Measurements from ENCODE around the gene C10orf88. TPM values are rescaled to one million over a fixed set of nuclear protein-coding genes. Genes with fewer than 3 reads are reported as not detected.
"Not testable (repeated sequence)": the region's sequence is repeated elsewhere in the genome, so short reads cannot be mapped to it uniquely, and the experiment has no call there.

Gene C10orf88
- total RNA-seq, 2 experiments from 2014 or later, result 12.7 to 16.0 TPM

DNA sequence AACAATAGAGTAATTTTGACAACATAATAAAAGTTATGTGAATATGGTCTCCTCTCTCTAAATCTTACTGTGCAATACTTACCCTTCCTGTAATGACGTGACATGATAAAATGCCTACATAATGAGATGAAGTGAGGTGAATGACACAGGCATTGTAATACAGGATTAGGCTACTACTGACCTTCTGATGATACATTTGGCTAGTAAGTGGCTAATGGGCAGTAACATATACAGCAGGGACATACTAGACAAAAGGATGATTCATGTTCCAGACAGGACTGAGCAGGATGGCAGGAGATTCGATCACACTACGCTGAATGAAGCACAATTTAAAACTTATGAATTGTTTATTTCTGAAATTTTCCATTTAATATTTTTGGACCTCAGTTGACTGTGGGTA, 4.7 kb downstream of the C10orf88 start:
- peaks cover 45% of the 10 kb centered on the region for H3K36me3 Mint-ChIP-seq (ENCODE audit: low read depth)
- H3K4me1 Mint-ChIP-seq, result peaks cover 30% of the 10 kb centered on the region
- H3K4me3 Mint-ChIP-seq, result no peak overlapping the region
- CTCF ChIA-PET, result no interaction called here
- POLR2A ChIA-PET, result no interaction called here
- DNase-seq, result no peak
- peaks cover 5% of the 10 kb centered on the region for H3K9me3 Mint-ChIP-seq
- no peaks in the 10 kb centered on the region for H3K27me3 Mint-ChIP-seq
- H3K27ac Mint-ChIP-seq, result no peak overlapping the region

DNA sequence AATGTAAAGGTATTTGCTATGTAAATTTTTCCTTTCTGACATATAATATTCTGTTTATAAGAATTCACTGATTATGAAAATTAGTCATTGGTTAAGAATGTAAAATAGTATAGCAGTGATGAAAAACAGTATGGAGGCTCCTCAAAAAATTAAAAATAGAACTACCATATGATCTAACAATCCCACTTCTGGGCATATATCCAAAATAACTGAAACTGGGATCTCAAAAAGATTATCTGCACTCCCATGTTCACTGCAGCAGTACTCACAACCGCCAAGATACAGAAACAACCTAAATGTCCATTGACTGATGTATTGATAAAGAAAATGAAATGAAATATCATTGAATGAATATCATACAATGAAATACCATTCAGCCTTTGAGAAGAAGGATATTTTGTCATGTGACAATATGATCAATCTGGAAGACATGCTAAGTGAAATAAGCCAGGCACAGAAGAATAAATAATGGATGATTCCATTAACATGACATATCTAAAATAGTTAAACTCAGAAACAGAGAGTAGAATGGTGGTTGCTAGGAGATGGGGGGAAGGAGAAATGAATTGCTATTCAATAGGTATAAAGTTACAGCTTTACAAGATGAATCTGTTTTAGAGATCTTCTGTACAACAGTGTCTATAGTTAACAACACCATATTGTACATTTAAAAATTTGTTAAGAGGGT, 14.0 kb downstream of the C10orf88 start:
- H3K36me3 Mint-ChIP-seq (ENCODE audit: low read depth), result peaks cover 32% of the 10 kb centered on the region
- POLR2A ChIA-PET, result no interaction called here
- H3K4me1 Mint-ChIP-seq, result no peaks in the 10 kb centered on the region
- no peaks in the 10 kb centered on the region for H3K27me3 Mint-ChIP-seq
- no peak for DNase-seq
- H3K4me3 Mint-ChIP-seq, result no peak overlapping the region
- H3K27ac Mint-ChIP-seq, result no peak overlapping the region
- CTCF ChIA-PET, result no interaction called here
- H3K9me3 Mint-ChIP-seq, result no peaks in the 10 kb centered on the region

DNA sequence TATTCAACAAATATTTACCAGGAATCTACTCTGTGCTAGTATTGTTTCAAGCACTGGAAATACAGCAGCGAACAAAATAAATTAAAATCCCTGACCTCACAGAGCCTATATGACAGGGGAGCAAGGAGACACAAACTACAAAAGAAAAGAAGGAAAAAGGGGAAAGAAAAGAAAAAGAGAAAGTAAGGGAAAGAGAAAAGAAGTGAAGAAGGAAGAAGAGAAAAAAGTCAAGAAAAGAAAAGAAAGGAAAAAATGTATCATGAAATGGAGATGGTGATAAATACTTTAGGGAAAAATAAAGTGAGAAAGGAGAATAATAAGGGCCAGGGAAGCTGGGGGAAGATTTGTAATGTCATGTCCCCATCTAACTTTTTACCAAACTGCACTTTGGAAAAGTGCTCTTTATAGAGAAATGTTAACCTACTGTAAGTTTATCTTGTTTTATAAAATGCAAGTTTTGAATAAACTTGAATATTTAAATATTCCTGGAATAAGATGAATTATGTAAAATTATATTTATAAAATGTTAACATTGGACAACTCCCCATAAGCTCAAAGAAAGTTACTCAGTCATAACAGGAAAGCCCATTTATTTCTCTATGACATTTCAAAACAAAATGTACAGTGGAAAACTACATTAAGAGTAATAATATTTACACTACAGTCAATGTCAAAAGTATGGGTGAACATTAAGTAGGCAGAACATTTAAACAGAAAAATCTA, 14.7 kb downstream of the C10orf88 start:
- no peak overlapping the region for H3K27ac Mint-ChIP-seq
- H3K4me3 Mint-ChIP-seq, result no peak overlapping the region
- ChIA-PET CTCF (no interaction called here), POLR2A (interaction anchor here (0.6 kb wide), 1 partner anchor 815 kb away, joined by 4 read pairs; no protein-coding TSS in a partner anchor)
- H3K27me3 Mint-ChIP-seq, result no peaks in the 10 kb centered on the region
- no peaks in the 10 kb centered on the region for H3K4me1 Mint-ChIP-seq
- no peak for DNase-seq
- H3K36me3 Mint-ChIP-seq (ENCODE audit: low read depth), result peaks cover 34% of the 10 kb centered on the region
- H3K9me3 Mint-ChIP-seq, result no peaks in the 10 kb centered on the region

DNA sequence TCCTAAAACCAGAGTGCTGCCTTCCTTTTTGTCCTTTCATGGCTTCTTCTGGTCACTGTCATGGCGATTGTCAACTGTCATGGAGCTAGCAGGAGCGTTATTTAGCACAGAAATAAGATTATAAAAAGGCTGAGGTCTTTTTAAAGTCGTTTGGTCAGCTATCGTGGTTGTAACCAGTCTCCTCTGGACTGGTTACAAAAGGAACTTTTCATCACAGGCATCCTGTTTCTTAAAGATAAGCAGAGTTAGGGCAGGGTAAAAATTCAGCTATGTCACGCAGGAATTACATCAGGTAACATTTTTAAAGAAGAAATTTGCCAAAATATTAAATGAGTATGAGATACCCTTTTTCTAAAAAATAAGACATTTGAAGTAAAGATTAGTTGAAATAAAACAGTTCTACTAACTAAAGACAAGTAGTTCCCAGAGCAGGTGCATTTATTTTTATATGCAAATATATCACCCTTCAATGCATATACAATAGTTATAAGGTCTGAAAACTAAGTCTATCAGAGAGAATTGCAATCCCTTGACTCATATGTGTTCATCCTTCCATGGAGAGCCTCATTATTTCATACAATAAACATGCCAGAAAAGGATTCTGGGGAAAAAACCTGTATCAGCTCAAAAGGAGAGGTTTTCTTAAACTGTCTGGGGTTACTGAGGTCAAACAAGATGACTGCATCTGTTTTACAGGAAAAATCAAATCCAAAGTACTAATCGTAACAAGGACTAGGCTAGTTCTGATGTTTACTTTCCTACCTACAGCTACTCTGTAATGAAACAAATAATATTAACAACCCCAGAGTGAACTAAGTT, 22.7 kb downstream of the C10orf88 start:
- H3K4me1 Mint-ChIP-seq, result no peaks in the 10 kb centered on the region
- peaks cover 17% of the 10 kb centered on the region for H3K36me3 Mint-ChIP-seq (ENCODE audit: low read depth)
- ChIA-PET CTCF (no interaction called here), POLR2A (no interaction called here)
- no peaks in the 10 kb centered on the region for H3K27me3 Mint-ChIP-seq
- DNase-seq, result no peak
- H3K4me3 Mint-ChIP-seq, result no peak overlapping the region
- H3K9me3 Mint-ChIP-seq, result no peaks in the 10 kb centered on the region
- no peak overlapping the region for H3K27ac Mint-ChIP-seq

DNA sequence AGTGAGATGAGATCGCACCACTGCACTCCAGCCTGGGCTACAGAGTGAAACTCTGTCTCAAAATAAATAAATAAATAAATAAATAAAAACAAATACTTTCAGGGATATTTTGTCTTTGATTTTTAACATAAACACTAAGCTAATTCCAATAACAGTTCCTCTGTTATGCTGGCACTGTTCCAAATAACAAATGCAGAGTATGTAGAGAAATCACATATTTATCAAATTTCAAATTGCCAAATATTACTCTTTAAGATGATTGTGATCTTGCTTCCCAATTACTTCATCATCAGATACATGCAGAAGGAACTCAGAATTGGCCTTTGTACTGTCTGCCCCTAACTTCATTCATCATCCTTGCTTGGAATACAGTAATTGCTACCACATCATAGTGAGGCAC, 23.9 kb downstream of the C10orf88 start:
- ChIA-PET POLR2A (no interaction called here), CTCF (no interaction called here)
- peaks cover 12% of the 10 kb centered on the region for H3K36me3 Mint-ChIP-seq (ENCODE audit: low read depth)
- no peaks in the 10 kb centered on the region for H3K9me3 Mint-ChIP-seq
- DNase-seq, result no peak
- H3K27me3 Mint-ChIP-seq, result no peaks in the 10 kb centered on the region
- no peaks in the 10 kb centered on the region for H3K4me1 Mint-ChIP-seq
- no peak overlapping the region for H3K4me3 Mint-ChIP-seq
- no peak overlapping the region for H3K27ac Mint-ChIP-seq

DNA sequence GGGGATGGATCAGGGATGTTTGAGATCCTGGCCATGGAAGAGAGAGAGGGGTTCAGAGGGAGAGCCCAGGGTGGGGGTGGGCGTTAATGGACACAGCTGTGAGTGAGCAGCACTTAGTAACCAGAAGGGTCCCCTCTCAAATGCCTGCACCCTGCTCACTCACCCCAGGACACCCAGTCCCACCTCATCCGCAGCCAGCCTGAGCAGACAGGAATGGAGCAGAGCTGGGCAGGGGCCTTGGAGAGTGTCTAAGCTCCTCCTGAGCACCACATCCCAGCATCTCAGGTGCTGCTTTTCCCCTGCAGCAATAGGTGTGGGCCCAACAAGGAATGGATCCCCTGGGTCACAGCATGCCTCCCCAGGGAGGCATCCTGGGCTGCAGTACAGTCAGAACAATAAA, 38.3 kb downstream of the C10orf88 start:
- Mint-ChIP-seq H3K4me1 (no peaks in the 10 kb centered on the region), H3K27ac (no peak overlapping the region), H3K27me3 (no peaks in the 10 kb centered on the region), H3K9me3 (no peaks in the 10 kb centered on the region), H3K36me3 (ENCODE audit: low read depth) (no peaks in the 10 kb centered on the region), H3K4me3 (no peak overlapping the region)
- POLR2A ChIA-PET, result no interaction called here
- CTCF ChIA-PET, result no interaction called here
- DNase-seq, result no peak

DNA sequence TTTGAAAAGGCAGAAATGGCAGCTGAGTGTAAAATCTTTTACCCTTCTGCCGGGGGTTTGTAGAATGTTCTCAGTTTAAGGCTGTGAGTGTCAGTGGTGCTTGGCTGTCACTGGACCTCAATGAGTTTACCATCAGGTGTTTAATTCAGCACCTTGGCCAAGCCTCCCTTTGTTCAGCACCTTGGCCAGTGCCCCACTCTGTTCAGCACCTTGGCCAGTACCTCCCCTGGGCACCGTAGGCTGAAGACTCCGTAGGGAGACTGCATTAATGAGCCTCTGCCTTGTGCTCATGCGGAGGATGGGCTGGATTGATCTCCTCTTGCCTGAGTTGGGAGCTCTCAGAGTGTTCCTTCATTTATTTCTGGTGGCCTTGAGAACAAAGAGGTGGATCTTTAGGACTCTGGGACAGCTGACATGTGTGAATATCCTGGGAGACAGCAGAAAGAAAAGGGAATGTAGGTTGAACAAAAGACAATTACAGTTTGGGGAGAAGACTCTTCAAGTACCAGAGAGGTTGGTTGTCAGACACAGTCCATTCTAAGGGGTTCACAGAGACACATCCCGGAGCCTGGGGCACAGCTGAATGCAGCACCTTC, 42.0 kb downstream of the C10orf88 start:
- DNase-seq, result peak; percentile 69
- CTCF ChIA-PET, result no interaction called here

DNA sequence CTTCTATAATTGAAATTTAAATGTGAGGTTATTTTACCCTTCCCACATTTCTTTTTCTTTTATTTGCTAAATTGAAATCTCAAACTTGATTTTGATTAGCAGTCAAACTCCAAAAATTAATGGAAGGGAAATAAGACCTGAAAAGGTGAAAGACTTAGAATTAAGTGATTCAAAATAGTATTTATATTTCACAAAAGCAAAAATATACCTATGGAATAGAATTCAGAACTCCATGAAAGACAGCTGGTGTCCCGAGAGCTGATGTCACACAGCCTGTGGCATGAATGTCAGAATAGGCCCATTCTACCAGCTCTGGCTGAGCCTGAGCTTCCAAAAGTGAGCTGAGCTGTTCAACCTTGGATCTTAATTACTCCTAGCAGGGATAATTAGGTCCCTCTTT, 43.7 kb downstream of the C10orf88 start, which contains the start of gene FAM24A:
Gene FAM24A, plus strand, starts transcription at position 301 of the 400 bp plus-strand sequence. CDS start 1,025 bp downstream, outside the sequence.
- DNase-seq, result no peak
- Mint-ChIP-seq H3K27me3 (peaks cover 9% of the 10 kb centered on the region), H3K9me3 (no peaks in the 10 kb centered on the region), H3K36me3 (ENCODE audit: low read depth) (no peaks in the 10 kb centered on the region), H3K27ac (no peak within 1 kb of the TSS), H3K4me1 (no peaks in the 10 kb centered on the region), H3K4me3 (no peak within 1 kb of the TSS)
- ChIA-PET POLR2A (no interaction called here), CTCF (no interaction called here)

More for the DNA sequence above, 42.0 kb downstream of the C10orf88 start:
- no peak overlapping the region for H3K4me3 Mint-ChIP-seq
- peaks cover 2% of the 10 kb centered on the region for H3K27me3 Mint-ChIP-seq
- no peaks in the 10 kb centered on the region for H3K36me3 Mint-ChIP-seq (ENCODE audit: low read depth)
- no peak overlapping the region for H3K27ac Mint-ChIP-seq
- no peaks in the 10 kb centered on the region for H3K4me1 Mint-ChIP-seq
- H3K9me3 Mint-ChIP-seq, result no peaks in the 10 kb centered on the region
- POLR2A ChIA-PET, result no interaction called here

DNA sequence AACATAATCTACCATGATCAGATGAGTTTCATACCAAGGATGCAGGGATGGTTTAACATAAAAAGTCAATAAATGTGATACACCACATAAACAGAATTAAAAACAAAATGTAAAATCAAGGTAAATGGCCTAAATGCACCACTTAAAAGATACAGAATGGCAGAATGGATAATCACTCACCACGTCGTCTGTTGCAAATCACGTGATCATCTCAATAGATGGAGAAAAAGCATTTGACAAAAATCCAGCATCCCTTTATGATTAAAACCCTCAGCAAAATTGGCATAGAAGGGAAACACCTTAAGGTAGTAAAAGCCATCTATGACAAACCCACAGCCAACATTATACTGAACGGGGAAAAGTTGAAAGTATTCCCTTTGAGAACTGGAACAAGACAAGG, 50.2 kb downstream of the C10orf88 start:
- H3K9me3 Mint-ChIP-seq; H3K4me3 Mint-ChIP-seq; H3K4me1 Mint-ChIP-seq; DNase-seq; H3K36me3 Mint-ChIP-seq (ENCODE audit: low read depth); POLR2A ChIA-PET; CTCF ChIA-PET; H3K27ac Mint-ChIP-seq: not testable (repeated sequence)
- H3K27me3 Mint-ChIP-seq, result peaks cover 27% of the 10 kb centered on the region

DNA sequence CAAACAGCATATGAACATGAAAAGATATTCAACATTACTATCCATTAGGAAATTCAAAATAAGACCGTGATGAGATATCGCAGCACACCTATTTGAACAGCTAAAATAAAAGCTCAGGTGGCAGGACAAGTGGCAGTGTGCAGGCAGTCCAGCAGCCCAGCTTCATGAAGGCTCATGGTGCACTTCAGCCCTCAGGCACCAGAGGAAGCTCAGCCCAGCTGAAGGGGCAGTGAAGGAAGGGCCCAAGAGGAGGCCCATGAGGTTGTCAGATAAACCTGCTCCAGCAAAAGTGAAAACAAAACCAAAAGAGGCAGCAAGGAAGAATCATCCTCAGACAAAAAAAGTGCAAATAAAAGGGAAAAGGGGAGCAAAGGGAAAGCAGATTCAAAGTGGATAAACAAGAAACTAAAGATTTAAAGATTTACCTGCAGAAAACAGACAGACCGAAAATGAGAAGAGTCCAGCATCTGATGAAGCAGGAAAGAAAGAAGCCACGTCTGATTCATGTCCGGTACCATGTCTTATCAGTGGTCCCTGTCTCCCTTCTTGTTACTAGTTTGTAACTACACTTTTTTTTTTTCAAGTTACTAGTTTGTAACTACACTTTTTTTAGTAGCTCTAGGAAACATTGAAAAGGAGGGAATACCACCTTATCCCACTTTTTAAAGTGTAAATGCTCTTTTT, 59.6 kb downstream of the C10orf88 start:
- H3K4me3 Mint-ChIP-seq, result no peak overlapping the region
- DNase-seq, result no peak
- H3K27me3 Mint-ChIP-seq, result no peaks in the 10 kb centered on the region
- H3K4me1 Mint-ChIP-seq, result peaks cover 6% of the 10 kb centered on the region
- ChIA-PET CTCF (interaction anchor here (1.8 kb wide), 1 partner anchor 86 kb away, joined by 3 read pairs; the partner anchor contains the start of gene PSTK), POLR2A (no interaction called here)
- peaks cover 2% of the 10 kb centered on the region for H3K9me3 Mint-ChIP-seq
- H3K36me3 Mint-ChIP-seq (ENCODE audit: low read depth), result peaks cover 4% of the 10 kb centered on the region
- no peak overlapping the region for H3K27ac Mint-ChIP-seq

DNA sequence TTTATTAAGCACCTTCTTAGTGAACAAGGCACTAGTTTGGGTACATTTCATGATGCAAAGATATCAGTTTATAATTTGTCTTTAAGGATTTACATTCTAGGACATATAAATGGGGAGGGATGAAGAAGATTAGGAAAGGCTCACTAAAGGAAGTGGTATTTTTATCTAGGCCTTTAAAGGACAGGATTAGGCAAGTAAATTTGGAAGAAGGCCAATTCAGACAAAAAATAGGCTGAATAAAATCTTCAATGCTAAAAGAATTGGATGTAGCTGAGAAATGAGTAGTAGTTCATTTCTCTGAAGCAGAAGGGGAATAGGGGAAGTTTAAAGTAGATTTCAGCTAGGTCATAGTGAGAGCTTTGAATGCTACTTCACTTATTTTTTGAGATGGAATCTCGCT, 69.9 kb downstream of the C10orf88 start:
- no peak overlapping the region for H3K27ac Mint-ChIP-seq
- H3K9me3 Mint-ChIP-seq, result no peaks in the 10 kb centered on the region
- H3K4me3 Mint-ChIP-seq, result no peak overlapping the region

DNA sequence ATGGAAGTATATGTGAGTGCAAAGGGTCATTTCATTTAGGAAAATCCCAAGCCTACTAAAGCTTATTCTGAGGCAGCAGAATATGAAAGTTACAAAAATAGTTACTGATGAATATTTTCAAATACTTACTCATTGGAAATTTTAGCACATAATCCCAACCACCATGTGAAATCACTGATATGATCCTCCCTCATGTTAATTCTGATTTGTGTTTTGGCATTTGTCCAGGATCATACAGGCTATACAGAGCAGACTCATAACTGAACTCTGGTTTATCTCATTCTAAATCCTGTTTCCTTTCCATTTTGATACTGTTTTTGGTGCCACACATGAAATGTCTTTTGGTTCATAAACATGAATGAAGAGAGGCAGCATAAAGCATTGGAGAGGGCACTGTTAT, 71.3 kb downstream of the C10orf88 start:
- H3K27me3 Mint-ChIP-seq, result no peaks in the 10 kb centered on the region
- no peak overlapping the region for H3K4me3 Mint-ChIP-seq
- no peak overlapping the region for H3K27ac Mint-ChIP-seq
- H3K4me1 Mint-ChIP-seq, result peaks cover 32% of the 10 kb centered on the region
- POLR2A ChIA-PET, result no interaction called here
- CTCF ChIA-PET, result no interaction called here
- DNase-seq, result no peak
- peaks cover 21% of the 10 kb centered on the region for H3K36me3 Mint-ChIP-seq (ENCODE audit: low read depth)
- no peaks in the 10 kb centered on the region for H3K9me3 Mint-ChIP-seq

More for the DNA sequence above, 69.9 kb downstream of the C10orf88 start:
- Mint-ChIP-seq H3K27me3 (no peaks in the 10 kb centered on the region), H3K4me1 (peaks cover 18% of the 10 kb centered on the region), H3K36me3 (ENCODE audit: low read depth) (peaks cover 11% of the 10 kb centered on the region)
- DNase-seq, result no peak
- ChIA-PET POLR2A (no interaction called here), CTCF (no interaction called here)

All from activated CD4-positive, alpha-beta T cell treated with anti-CD3 and anti-CD28 coated beads, Interleukin-2, amount 10 ng/mL, durations not matched to agents 7 days and 5 days (primary cell).